GM18868 (cell line): ENCODE results near the gene BFSP2.
A peak's percentile ranks its signal among the peaks of the same experiment; 100 is the strongest.
"Not testable (repeated sequence)": the region's sequence is repeated elsewhere in the genome, so short reads cannot be mapped to it uniquely, and the experiment has no call there.

ENCODE experiments used
- ATAC-seq: cut with Tn5 transposase; IDR thresholded peaks from one replicate; pipeline ENCODE4 v1.9.1; 2021; ENCODE audit warnings: mild to moderate bottlenecking, moderate library complexity; ENCODE audit not compliant: unreplicated experiment

The BFSP2 gene

GRCh38 chr3:133452641-133453319 lies 52.9 kb downstream of the BFSP2 start:
- no peak for ATAC-seq

GRCh38 chr3:133453383-133453782 lies 53.5 kb downstream of the BFSP2 start:
- no peak for ATAC-seq

- no peak for ATAC-seq
Observed at GRCh38 chr3:133455281-133455680, 55.4 kb downstream of the BFSP2 start.

GRCh38 chr3:133455960-133456359 lies 56.1 kb downstream of the BFSP2 start:
- no peak for ATAC-seq

- no peak for ATAC-seq
Observed at GRCh38 chr3:133457025-133457424, 57.2 kb downstream of the BFSP2 start.

GRCh38 chr3:133457465-133458067 lies 57.7 kb downstream of the BFSP2 start:
- ATAC-seq, result peak; percentile 37

GRCh38 chr3:133459400-133459799 lies 59.5 kb downstream of the BFSP2 start:
- no peak for ATAC-seq

- no peak for ATAC-seq
Observed at GRCh38 chr3:133460809-133461208, 61.0 kb downstream of the BFSP2 start.

GRCh38 chr3:133461291-133461690 lies 61.4 kb downstream of the BFSP2 start:
- no peak for ATAC-seq

- ATAC-seq, result no peak
Observed at GRCh38 chr3:133463347-133463860, 63.5 kb downstream of the BFSP2 start.

GRCh38 chr3:133464573-133464972 lies 64.7 kb downstream of the BFSP2 start:
- ATAC-seq, result peak; percentile 35

- ATAC-seq, result no peak
Observed at GRCh38 chr3:133466531-133467386, 66.9 kb downstream of the BFSP2 start.

GRCh38 chr3:133467780-133468179 lies 67.9 kb downstream of the BFSP2 start:
- no peak for ATAC-seq

- ATAC-seq, result no peak
Observed at GRCh38 chr3:133468251-133468721, 68.4 kb downstream of the BFSP2 start.

GRCh38 chr3:133469140-133469731 lies 69.4 kb downstream of the BFSP2 start:
- no peak for ATAC-seq

GRCh38 chr3:133472242-133472641 lies 72.4 kb downstream of the BFSP2 start:
- no peak for ATAC-seq

- no peak for ATAC-seq
Observed at GRCh38 chr3:133472889-133473288, 73.0 kb downstream of the BFSP2 start.

GRCh38 chr3:133473472-133474191 lies 73.8 kb downstream of the BFSP2 start:
- ATAC-seq, result not testable (repeated sequence)

GRCh38 chr3:133474251-133474801 lies 74.5 kb downstream of the BFSP2 start:
- no peak for ATAC-seq

GRCh38 chr3:133474817-133475216 lies 75.0 kb downstream of the BFSP2 start:
- ATAC-seq, result no peak
